H7 (cell line): Measurements from ENCODE around the gene SNRPA. TPM values are rescaled to one million over a fixed set of nuclear protein-coding genes. Genes with fewer than 3 reads are reported as not detected.

Experiments used
- DNase-seq: peaks from one replicate; pipeline ENCODE4 v3.0.0; 2012
- H3K27me3 ChIP-seq: 2 replicates; pipeline ENCODE4 v1.6.0; 2011; ENCODE audit warnings: mild to moderate bottlenecking, low read length; ENCODE audit not compliant: control insufficient read depth, insufficient read depth
- H3K36me3 ChIP-seq: replicated peaks from 2 replicates; pipeline ENCODE4 v1.5.1; 2011; ENCODE audit warnings: low read length; ENCODE audit not compliant: control insufficient read depth, insufficient read depth
- H3K4me3 ChIP-seq: 2 replicates; pipeline ENCODE4 v1.5.1; 2011; ENCODE audit warnings: low read depth, mild to moderate bottlenecking, control low read depth, low read length, moderate library complexity; ENCODE audit not compliant: insufficient read depth
- total RNA-seq: library from RNA; depleted of rRNA; stranded (reverse); fragments of >200 nt; shearing (Covaris generic); gene quantifications from 2 replicates; pipeline ENCODE4 v1.2.3, GENCODE V29; 2014

SNRPA gene
- total RNA-seq, 1 experiment from 2014 or later = 502 TPM

- H3K27me3 ChIP-seq = no peaks in the 10 kb centered on the region
- H3K36me3 ChIP-seq = no peaks in the 10 kb centered on the region; the same call in 1 of the 2 replicates
- H3K4me3 ChIP-seq = no peak overlapping the region
- DNase-seq = peak; percentile 48
Measured at GRCh38 chr19:40786060-40787037, 35.3 kb downstream of the SNRPA start.

- DNase-seq = no peak
- no peaks in the 10 kb centered on the region for H3K27me3 ChIP-seq
- no peaks in the 10 kb centered on the region for H3K36me3 ChIP-seq
- no peak overlapping the region for H3K4me3 ChIP-seq
Measured at GRCh38 chr19:40791349-40791748, 40.3 kb downstream of the SNRPA start.

- DNase-seq = no peak
- no peaks in the 10 kb centered on the region for H3K36me3 ChIP-seq
- no peak overlapping the region for H3K4me3 ChIP-seq
- no peaks in the 10 kb centered on the region for H3K27me3 ChIP-seq
Measured at GRCh38 chr19:40791996-40792395, 41.0 kb downstream of the SNRPA start.

GRCh38 chr19:40797166-40797962, 46.4 kb downstream of the SNRPA start:
- H3K36me3 ChIP-seq = peaks cover 9% of the 10 kb centered on the region
- H3K27me3 ChIP-seq = no peaks in the 10 kb centered on the region
- H3K4me3 ChIP-seq = no peak overlapping the region
- no peak for DNase-seq

- H3K36me3 ChIP-seq = peaks cover 9% of the 10 kb centered on the region
- no peaks in the 10 kb centered on the region for H3K27me3 ChIP-seq
- DNase-seq = peak; percentile 96
Measured at GRCh38 chr19:40797963-40798682, 47.1 kb downstream of the SNRPA start.

GRCh38 chr19:40798683-40799557, 47.9 kb downstream of the SNRPA start, which contains the start of gene EGLN2:
Gene EGLN2 (plus strand): TSS chr19:40799191. CDS start chr19:40800573, 1,382 bp downstream.
- Histone ChIP-seq H3K4me3 (peak within 1 kb of the TSS; percentile 96), H3K36me3 (peaks cover 11% of the 10 kb centered on the region), H3K27me3 (no peaks in the 10 kb centered on the region)
- DNase-seq = peak; percentile 99

More at GRCh38 chr19:40797963-40798682, 47.1 kb downstream of the SNRPA start:
- H3K4me3 ChIP-seq = peak overlapping the region; percentile 55

GRCh38 chr19:40799558-40800338, 48.7 kb downstream of the SNRPA start:
- no peaks in the 10 kb centered on the region for H3K27me3 ChIP-seq

GRCh38 chr19:40800339-40800996, 49.5 kb downstream of the SNRPA start:
- Histone ChIP-seq H3K36me3 (peaks cover 13% of the 10 kb centered on the region), H3K27me3 (no peaks in the 10 kb centered on the region), H3K4me3 (peak overlapping the region; percentile 96)
- peak; percentile 23 for DNase-seq

More at GRCh38 chr19:40799558-40800338, 48.7 kb downstream of the SNRPA start:
- DNase-seq = no peak
- peaks cover 11% of the 10 kb centered on the region for H3K36me3 ChIP-seq
- peak overlapping the region; percentile 96 for H3K4me3 ChIP-seq

- Histone ChIP-seq H3K27me3 (no peaks in the 10 kb centered on the region), H3K4me3 (no peak overlapping the region), H3K36me3 (peaks cover 13% of the 10 kb centered on the region)
- DNase-seq = peak; percentile 25
Measured at GRCh38 chr19:40800997-40801377, 50.0 kb downstream of the SNRPA start.

- DNase-seq = no peak
- Histone ChIP-seq H3K4me3 (no peak overlapping the region), H3K27me3 (no peaks in the 10 kb centered on the region), H3K36me3 (peaks cover 13% of the 10 kb centered on the region)
Measured at GRCh38 chr19:40801426-40802299, 50.7 kb downstream of the SNRPA start.

GRCh38 chr19:40802300-40803169, 51.5 kb downstream of the SNRPA start:
- H3K27me3 ChIP-seq = no peaks in the 10 kb centered on the region
- peaks cover 16% of the 10 kb centered on the region for H3K36me3 ChIP-seq
- peak; percentile 41 for DNase-seq
- H3K4me3 ChIP-seq = no peak overlapping the region
